Activated CD4-positive, alpha-beta T cell treated with anti-CD3 and anti-CD28 coated beads for 1 hour (primary cell): ENCODE results near the gene ZNG1A.
"Not testable (repeated sequence)": the region's sequence is repeated elsewhere in the genome, so short reads cannot be mapped to it uniquely, and the experiment has no call there.

Experiments
- DNase-seq: peaks from one replicate; pipeline ENCODE4 v3.0.0-alpha.2; 2020

Gene ZNG1A

DNA sequence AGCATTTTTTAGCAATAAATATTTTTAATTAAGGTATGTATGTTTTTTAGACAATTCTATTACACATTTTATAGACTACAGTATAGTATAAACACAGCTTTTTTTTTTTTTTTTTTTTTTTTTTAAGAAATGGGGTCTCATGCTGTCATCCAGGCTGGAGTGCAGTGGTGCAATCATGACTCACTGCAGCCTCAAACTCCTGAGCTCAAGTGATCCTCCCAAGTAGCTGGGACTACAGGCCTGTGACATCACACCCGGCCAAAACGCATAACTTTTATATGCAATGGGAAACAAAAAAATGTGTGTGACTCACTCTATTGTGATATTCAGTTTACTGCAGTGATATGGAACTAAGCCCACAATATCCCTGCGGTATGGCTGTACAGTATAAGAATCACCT lies 9.1 kb downstream of the ZNG1A start:
- DNase-seq: not testable (repeated sequence)

GRCh38 chr9:159871-160270 lies 19.0 kb downstream of the ZNG1A start:
- DNase-seq: not testable (repeated sequence)

- DNase-seq: not testable (repeated sequence)
Measured at GRCh38 chr9:151173-151572, 27.7 kb downstream of the ZNG1A start.

- DNase-seq: not testable (repeated sequence)
Measured at GRCh38 chr9:139880-140279, 39.0 kb downstream of the ZNG1A start.

DNA sequence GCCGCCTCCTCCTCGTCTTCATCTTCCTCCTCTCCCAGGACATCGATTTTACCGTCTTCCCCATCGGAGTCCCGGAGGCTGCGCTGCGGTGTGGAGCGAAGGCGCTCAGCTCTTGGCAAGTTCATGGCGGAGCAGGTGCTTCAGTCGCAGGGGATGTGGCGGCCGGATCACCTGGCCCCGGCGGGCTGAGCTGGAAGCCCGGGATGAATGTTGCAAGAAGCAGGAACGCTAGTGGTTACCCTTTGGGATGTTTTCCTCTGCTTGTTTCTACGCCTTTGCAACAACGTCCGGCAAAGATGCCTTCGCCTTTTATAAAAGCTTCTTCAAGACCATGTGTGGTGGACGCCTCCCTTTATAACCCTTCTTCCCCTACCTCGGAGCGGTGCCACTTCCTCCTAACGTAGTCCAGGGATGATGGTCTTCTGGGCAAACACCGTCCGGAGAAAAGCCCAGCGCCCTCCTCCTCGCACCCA lies 60.8 kb downstream of the ZNG1A start, which contains the start of gene FOXD4:
TSS of gene FOXD4 (minus strand) at position 423 of the 473 bp plus-strand sequence. CDS start at position 125, 298 bp downstream.
- DNase-seq: not testable (repeated sequence)

DNA sequence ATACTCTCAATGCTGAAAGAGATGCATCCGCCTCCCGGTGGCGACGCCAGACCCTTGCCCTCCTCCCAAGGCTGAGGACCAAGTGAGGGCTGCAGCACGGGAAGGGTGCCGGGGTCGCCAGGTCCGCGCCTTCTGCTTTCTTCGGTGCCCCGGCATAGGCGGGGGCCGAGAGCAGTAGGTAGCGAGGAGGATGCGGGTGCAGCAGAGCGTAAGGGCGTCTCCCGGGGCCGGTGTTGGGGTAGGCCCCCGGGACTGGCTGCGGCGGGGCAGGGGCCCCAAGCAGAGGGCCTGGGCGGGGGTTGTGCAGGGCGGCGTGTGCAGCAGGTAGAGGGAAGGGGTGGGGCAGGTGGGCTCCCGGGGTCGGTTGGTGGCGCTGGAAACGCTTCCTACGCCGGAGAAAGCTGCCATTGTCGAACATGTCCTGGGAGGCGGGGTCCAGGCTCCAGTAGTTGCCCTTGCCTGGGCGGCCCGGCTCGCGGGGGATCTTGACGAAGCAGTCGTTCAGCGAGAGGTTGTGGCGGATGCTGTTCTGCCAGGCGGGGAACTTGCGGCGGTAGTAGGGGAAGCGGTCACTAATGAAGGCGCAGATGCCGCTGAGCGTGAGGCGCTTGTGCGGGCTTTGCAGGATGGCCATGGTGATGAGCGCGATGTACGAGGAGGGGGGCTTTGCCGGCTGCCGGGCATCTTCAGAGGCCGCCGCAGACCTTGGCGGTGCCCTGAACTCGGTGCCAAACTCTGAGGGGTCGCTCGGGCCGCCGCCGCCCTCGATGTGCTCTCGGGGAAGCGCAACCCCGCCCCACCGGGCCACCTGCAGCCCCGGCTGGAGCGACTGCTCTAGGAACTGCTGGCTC lies 61.5 kb downstream of the ZNG1A start:
- not testable (repeated sequence) for DNase-seq

DNA sequence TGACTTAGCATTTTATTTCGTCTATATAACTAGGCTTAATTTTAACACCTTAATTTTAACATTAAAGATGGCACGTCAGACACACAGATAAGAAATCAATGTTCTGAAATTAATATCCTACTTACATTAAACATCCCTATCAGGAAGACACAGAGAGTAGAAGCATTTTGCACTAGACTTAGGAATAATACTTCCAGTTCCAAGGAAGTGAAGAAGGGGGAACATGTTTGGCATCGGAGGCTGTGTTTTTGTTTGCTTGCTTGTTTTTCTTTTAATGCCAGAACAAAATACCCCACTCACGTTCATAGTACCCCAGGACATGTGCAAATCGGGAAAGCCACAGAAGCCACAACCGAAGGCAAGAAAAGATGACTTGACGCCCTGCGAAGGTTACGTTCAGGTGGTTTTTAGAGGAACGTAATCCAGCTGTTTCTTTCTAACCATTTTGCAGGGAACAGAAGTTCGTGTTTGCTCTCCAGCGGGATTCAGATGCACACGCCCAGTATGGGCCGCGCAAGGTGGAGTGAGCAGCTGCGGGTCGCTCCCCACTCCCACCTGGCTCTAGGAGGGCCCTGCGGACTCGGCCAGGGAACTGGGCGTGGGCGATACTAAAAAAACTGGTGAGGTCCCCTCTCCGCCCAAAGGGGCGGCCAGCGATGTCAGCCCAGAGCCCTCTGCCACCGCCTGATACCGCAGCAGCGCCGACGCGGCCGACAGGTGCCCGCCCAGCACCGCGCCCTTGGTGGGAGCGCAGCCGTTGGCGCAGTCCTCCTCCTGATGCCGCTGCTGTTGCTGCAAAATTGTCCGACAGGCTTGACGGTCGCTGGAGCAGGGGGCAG lies 62.4 kb downstream of the ZNG1A start:
- not testable (repeated sequence) for DNase-seq

- not testable (repeated sequence) for DNase-seq
Measured at GRCh38 chr9:115118-115451, 63.8 kb downstream of the ZNG1A start.

DNA sequence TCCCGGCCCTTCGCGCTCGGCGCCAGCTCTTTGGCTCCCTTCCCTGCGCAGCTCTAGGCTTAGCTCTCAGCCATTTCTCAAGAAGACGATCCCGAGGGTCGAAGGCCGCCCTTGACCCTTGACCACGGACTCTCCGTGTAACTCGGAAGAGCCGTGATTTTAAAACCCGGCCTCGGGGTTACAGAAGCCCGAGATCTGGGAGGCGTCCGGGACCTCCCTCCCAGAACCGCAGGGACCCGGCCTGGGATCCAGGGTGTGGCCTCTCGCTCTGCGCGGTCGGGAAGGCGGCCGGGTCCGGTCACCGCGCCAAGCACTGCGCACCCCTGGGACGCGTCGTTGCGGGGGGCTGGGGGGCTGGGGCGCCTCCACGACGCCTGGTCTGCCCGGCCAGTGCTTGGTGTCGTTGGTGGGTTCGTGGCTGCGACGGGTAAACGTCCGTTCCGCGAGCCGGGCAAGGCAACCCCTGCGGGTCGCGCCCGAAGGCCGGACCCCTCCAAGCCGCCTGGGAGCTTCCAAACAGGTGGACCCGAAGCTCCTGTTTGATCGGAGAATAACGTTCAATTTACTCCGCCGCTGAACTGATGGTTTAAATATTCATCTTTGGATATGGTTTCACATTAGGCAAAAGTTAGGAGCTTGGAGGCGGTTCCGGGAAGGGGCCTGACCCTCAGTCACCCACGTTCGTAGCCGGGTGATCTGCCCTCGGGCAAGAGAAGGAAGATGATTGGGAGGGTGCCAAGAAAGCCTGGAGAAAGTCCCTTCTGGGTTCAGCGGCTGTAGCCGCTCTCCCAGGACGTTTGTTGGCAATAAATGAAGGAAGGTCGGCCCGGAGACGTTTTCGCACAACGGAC lies 64.4 kb downstream of the ZNG1A start:
- not testable (repeated sequence) for DNase-seq

GRCh38 chr9:113468-114266 lies 65.2 kb downstream of the ZNG1A start:
- DNase-seq: not testable (repeated sequence)

GRCh38 chr9:112589-113467 lies 66.0 kb downstream of the ZNG1A start:
- not testable (repeated sequence) for DNase-seq

DNA sequence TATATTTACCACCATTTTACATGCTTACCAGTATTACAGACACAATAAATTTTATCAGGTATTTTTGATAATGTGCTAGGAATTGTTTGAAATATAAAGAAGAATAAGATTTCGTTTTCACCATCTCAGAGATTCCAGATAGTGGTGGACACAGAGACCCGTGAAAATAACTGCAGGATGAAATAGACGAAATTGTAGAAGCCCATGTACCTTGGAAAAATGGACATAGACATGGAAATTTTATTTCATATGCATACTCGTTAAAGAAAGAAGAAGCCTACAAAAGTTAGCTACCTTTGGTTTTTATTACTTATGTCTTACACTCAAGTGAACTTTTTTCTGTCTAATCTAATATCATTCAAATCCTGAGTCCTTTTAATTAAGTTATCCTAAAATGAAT lies 68.2 kb downstream of the ZNG1A start:
- DNase-seq: not testable (repeated sequence)

DNA sequence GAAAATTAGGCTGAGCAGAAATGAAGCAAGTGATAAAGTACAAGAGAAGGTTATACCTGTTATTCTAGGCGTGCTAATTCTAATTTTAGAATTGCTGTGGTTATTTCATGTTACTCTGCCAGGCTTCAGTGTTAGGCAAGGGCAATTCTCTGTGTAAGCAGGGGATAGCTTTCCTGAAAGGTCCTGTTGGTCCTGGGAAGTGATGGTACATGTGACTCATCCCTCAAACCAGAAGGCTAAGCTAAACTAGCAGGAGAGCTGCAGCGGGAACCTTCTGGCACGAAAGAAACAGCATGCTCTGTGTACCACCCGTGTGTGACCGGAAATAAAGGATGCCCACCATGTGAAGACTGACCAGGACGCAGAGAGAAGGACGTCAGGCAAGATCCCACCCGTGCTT lies 69.3 kb downstream of the ZNG1A start:
- not testable (repeated sequence) for DNase-seq

DNA sequence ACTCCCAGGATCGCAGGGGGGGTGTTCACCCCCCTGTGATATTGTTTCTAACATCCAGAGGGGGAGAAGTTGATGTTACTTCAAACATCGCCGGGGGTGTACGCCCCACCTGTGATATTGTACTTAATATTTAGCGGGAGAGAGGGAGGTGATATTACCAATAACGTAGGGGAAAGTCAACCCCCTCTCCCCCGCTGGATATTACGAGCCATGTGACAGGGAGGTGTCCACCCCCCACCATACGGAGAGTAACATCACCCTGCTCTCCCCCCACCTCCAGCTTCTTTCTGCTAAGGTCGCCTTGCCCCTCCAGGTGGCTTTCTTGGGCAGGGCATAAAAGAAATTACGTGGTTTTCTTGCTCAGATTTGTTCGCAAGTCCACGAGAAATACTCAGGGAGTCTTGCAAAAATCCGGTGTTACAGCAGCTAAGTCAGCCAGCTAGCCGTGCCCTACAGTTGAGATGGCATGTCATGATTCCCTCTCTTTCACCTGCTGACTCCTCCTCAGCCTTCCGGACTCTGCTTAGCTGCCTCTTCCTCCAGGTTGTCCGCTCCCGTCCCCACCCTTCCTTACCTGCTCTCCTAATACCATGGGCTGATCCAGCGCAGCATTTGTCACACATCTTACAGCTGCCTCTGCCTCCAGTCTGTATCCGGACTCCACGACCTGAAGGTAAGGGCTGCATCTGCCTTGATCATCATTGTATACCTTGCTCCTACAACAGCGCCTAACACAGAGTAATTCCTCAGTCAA lies 69.9 kb downstream of the ZNG1A start:
- DNase-seq: not testable (repeated sequence)

- not testable (repeated sequence) for DNase-seq
Measured at GRCh38 chr9:105991-106390, 72.9 kb downstream of the ZNG1A start.

GRCh38 chr9:100430-100829 lies 78.4 kb downstream of the ZNG1A start:
- DNase-seq: not testable (repeated sequence)

DNA sequence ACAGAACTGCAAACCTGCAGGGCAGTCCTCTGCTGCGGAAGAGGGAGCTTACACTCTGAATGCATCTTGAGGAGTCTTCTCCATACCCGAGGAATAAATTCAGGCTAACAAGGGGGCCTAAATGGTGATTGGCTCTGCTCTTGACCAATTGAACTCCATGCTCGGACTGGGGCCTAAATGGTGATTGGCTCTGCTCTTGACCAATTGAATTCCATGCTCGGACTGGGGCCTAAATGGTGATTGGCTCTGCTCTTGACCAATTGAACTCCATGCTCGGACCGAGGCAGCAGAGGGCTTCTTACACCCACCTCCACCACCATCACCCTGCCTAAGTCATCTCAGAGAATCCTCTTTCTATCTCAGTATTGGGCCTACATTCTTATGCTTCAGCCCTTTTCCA lies 79.0 kb downstream of the ZNG1A start:
- not testable (repeated sequence) for DNase-seq

GRCh38 chr9:98775-99174 lies 80.1 kb downstream of the ZNG1A start:
- DNase-seq: not testable (repeated sequence)

- DNase-seq: not testable (repeated sequence)
Measured at GRCh38 chr9:94992-95391, 83.9 kb downstream of the ZNG1A start.

- not testable (repeated sequence) for DNase-seq
Measured at GRCh38 chr9:94323-94722, 84.5 kb downstream of the ZNG1A start.
